HG02870 (cell line): ENCODE measurements around the gene OS9.
"Not testable (repeated sequence)": the region's sequence is repeated elsewhere in the genome, so short reads cannot be mapped to it uniquely, and the experiment has no call there.

Source experiments
- ATAC-seq: cut with Tn5 transposase; IDR thresholded peaks from one replicate; pipeline ENCODE4 v1.9.1; 2021; ENCODE audit warnings: mild to moderate bottlenecking, moderate library complexity; ENCODE audit not compliant: unreplicated experiment

The OS9 gene

DNA sequence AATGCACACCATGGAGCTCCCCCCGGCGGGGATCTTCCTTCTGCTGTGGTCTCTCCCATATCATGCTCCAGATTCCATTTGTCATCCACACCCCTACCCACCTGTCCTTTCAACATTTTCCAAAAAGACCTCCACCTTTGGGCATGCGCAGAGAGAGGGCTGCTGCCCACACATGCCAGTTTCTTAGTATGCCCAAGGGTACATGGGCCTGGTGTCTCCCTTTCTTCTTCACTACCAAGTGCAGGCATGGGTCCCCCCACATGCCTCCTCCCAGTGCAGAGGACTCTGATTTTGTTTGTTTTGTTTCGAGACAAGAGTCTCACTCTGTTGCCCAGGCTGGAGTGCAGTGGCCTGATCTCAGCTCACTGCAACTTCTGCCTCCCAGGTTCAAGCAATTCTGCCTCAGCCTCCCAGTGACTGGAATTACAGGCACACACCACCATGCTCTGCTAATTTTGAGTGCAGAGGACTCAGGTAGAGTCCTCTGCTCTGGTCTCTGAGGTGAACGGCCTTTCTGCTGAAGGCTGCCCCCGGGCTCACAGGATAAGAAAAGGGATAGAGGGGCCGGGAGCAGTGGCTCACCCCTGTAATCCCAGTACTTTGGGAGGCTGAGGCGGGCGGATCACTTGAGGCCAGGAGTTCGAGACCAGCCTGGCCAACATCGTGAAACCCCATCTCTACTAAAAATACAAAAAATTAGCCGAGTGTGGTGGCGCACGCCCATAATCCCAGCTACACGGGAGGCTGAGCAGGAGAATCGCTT is 28.1 kb downstream of the OS9 start:
- ATAC-seq: not testable (repeated sequence)

DNA sequence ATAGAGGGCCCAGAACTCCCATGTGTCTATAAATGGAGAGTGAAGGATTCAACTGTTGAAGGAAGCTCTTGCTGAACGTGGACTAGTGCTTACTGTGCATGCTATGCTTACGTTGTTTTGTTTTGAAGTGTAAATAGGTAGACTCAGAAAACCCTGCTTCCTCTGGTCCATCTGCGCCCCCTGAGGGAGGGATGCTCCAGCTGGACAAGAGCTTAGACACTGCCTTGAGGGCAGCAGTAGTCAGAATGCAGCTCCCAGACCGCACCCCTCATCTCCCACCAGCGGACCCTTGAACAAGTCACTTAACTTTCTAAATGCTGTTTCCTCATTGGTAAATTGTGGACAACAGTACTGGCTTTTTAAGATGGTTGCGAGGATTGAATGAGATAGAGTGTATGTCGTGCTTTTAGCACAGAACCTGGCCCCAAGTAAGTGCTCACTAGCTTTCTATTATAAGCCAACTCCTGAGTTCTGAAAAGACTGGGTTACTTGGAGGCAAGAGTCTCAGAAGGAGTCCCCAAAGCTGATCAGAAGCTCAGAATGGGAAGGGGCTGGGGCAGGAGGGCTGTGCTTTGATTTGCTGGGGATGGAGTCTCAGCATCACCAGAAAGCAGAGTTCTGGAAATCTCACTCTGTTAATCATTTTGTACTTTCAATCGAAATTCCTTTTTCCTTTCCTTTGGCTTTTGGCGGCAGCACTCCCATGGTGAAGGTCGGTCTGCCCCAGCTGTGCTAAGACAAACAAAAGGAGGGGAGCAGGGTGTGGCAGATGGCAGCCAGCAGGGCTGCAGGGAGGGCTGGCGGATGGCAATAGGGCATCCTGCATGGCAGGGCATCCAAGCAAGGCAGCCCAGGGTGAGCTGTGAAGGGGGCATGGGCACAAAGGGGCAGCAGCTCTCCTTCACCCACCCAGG is 29.0 kb downstream of the OS9 start:
- ATAC-seq: no peak

DNA sequence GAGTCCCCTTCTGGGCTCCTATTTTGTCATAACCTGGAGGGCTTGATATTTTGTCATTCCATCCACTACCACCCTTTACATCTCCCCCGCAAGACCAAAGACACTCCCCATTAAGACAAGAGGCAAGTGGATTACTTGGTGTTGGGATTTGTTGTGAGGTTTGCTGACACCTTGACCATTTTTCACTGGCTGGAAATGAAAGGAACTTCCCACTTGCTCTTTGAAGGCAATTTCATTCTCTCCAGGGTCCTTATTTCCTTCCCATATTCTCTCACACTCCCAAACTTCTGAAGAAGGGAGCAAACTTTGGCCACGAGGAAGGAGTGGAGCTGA is 29.7 kb downstream of the OS9 start:
- ATAC-seq: no peak

DNA sequence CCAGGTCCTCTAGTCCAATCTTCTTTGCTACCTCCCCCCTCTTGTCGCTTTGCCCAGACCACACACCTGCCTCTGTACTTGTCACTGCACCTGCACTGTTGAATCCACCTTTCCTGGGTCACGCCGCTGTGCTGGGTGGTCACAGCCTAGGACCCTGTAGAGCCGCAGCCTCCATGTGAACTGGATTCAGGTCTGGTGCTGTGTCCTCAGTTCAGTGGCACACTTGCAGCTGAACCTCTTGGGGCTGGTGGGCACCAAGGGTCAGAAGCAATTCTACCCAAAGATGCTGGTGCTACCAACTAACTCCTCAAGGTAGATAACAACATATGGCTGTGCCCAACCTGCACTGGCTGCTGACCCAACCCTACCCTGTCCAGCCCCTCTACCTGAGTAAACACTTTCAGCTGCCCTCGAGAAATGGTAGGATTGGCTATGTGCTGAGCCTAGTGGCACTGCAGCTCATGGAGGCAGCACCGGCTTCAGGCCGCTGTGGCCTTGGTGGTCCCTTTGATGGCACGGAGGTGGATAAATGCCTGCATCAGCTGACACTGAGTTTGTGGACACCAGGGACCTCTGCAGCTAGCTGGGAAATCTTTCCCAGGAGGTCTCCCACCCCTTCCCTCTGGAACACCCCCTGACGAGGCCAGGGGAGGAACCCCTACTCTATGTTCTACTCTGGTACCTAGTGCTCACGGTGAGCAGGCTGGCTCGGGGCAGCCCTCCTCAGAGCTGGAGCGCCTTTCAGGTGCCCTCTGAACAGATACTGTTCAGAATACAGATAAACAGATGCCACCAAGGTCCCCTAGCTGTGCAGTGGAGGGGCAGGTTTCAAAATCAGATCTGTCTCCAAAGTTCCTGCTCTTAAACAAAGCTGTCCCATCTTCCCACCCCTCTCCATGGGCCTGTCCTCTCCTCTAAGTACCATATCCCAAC is 30.3 kb downstream of the OS9 start:
- no peak for ATAC-seq

DNA sequence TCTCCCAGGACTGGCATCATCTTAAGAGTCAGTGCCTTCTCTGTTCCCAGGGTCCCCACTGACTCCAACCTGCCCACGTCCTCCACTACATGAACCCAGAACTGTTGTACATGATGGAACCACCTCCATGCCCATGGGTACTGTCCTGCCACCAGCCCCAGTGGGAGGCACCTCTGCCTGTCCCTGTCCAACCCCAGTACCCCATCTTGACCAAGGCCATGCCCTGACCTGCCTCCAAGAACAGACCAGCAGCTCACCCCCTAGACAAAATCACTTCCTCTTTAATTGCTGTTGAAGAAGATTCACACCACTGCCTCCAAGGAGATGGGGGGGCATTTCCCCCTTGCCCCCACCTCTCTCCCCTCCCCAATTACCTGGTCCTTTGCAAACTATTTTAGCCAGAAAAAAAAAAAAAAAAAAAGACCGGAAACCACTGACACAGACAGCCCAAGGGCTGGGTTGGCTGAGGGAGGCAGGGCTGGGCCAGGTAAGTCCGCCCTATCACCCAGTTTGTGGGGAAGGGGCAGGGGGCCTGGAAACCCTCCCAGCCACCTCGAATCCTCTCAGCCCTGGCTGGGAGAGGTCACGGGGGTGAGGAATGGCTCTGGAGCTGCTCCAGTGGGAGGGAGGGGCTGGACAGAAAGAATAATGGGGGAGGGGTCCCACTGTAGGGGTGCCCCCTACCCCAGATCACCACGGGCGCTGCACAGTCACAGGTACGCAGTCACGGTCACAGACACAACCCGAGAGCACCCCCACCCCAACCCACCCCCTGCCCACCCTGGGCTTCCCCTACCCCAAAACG is 31.2 kb downstream of the OS9 start:
- ATAC-seq: no peak

DNA sequence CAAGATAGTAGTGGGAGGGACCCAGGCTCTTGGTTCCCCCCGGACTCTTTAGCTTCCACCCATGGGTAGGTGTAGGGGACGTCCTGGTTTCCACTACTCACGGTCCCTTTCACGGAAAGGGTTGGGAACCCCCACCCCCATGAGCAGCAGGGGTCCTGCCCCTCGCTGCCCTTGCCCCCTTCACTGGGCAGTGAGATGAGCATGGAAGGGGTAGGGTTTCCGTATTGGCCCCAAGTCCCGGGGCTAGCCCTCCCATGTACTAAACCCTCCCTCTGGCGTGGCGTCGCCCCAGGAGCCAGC is 31.9 kb downstream of the OS9 start:
- no peak for ATAC-seq

DNA sequence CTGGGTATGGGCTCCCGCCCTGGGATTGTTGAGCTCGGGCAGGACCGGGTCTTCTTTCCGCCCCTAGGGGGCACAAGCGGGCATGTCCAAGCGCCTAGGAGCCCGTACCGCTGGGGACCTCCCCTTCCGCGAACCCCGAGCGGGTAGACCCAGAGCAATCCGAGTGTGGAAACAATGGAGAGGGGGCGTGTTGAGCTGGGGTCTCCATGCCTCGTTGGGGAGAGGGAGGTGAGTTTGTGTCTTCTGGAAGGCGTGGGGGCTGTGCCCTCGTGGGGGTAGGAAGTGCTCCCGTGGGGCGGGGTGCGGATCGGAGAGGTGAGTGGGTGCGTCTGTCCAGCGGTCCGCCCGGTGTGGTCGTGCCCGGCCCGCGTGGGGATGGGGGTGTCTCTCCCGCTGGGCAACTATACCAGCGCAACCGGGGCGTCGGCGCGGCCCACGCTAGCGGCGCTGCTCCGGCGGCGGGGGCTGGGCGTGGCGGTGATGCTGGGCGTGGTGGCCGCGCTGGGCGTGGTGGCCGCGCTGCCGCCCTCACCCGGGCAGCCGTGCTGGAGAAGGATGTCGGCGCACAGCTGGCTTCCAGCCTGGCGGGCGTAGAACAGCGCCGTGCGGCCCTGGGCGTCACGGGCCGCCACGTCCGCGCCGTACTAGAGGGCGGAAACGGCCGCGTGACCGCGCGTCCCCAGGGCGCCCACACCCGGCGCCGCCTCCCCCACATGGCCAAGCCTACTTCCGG is 32.4 kb downstream of the OS9 start:
- ATAC-seq: no peak

DNA sequence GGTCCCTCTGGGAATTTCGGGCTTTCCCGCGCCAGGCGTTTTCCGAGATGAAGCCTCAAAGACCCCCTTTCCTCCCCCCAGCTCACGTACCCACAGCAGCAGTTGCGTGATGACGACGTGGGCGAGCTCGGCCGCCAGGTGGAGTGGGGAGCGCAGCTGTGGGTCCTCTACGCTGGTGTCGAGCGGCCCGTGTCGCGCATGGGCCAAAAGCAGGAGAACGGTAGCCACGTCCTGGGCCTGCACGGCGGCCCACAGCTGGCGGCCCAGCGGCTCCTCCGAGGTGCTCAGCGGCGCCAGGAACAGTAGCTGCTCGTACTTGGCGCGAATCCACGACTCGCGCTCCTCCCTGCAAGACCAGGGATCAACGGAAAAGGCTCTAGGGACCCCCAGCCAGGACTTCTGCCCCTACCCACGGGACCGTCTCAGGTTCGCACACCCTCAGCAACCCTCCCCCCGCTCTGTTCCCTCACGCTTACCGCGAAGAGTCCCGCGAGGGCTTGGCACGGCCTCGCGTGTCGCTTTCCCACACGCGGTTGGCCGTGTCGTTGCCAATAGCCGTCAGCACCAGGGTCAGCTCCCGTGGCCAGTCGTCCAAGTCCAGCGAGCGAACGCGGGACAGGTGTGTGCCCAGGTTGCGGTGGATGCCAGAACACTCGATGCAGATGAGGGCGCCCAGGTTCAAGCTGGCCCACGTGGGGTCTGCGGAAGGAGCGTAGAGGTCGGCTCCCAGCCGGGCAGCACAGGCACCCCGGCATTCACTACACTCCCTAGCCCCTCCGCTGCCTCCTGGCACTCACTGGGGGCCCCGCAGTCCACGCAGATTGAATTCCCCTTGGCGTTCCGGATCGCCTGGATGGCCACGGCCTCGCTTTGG is 33.2 kb downstream of the OS9 start:
- ATAC-seq: no peak

DNA sequence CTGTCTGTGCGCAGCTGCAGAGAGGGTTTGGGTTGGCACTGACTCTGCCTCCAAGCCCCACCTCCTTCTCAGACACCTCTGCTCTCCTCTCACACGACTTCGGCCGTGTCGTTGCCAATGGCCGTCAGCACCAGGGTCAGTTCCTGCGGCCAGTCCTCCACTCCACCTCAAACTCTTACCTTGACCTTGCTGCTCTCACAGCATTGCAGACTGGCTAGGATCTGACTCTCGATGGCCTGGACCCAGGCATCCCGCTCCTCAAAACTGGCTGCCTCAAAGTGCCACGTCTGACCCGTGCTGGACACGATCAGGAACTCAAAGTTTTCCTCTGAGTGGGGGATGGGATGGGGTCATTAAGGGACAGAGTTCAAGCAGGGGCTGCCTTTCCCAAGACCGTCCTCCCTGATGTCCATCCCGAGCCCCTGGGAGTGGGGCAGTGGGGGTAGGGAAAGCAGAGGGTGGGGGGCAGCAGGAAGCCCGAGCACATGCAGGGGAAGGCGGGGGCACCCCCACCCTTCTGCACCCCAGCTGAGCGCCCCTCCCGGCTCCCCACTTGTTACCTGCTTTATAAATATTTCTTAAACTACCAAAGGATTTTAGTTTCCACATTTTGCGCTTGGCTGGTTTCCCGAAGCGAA is 33.9 kb downstream of the OS9 start:
- no peak for ATAC-seq

DNA sequence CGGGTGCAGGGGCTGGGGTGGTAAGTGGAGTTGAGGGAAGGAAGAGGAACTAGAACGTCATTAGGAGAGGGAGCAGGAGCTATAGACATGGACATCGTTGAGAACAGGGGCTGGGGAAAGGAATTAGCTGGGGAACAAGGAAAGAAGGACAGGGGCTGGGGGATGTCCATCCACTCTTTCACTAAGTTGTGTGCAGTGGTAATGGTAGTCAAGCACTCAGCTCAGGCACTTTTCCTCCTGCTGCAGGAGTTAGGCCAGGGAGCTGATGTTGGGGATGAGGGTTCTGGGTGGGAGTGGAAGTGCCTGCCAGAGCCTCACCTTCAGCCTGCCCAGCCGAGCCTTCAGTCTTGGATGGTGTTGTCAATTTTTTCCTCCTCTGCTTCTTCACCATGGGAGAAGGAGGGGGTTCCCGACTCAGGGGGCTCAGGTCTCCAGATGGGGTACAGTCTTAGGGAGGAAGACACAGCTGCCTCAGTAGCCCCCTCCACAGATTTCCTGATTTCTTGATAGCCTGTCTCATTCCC is 35.5 kb downstream of the OS9 start:
- ATAC-seq: no peak

DNA sequence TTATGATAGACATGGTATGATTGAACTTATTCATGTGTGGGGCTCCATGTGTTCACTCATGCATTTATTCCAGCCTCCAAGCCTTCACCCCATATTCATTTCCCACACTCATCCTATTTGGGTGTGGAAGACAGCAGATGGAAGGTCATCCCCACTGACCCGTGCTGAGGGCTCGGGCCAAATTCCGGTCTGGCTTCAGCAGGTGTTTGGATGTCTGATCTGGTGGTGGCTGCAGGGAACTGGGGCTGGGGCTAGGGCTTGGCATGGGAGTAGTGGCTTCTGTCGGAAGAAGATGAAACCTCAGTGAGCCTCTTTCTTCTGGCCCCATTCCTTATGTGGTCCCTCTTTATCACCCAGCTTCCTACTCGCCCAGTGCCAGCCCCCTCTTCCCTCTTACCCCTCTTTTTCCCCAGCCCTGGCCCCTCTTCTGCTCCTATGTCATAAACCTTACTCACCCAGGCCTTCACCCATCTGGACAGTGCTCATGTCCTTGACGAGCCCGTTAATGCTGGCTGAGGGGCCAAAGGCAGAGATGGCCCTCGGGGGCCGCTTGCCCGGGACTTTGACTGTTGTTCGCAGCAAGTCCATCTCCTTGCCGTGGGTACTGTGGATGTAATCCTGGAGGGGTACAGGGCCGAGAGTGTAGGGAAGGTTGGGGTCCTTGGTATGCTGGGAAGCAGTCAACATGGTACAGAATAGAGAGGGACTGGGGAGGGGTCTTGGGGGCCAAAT is 36.6 kb downstream of the OS9 start:
- no peak for ATAC-seq

DNA sequence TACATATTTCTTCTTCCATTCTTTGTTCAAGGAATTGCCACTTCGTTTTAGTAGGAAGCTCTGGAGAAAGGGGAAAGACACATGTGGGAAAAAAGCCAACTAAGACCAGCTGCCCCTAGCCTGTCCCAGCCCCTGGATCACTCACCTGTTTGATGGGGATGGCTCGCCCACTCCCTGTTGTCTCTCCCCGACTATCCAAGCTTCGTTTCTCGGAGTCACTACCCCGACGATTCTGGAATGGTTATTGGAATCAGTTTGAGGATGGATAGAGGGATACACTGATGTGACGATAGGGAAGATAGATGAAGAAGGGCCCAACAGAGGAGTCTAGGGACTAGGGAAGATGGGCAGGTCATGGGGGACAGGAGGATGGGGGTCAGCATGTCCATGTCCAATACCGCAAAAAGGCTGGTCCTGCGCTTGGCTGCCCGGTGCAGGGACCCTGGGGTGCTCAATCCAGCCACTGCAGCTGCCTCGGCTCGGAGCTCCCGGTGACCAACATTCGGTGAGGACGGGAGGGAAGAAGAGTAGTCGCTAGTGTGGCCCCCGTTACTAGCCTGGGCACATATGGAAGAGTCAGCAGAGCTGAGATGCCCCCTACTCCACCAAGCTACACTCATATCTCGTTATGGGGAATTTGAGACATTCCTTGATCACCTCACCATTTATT is 37.6 kb downstream of the OS9 start:
- ATAC-seq: no peak

DNA sequence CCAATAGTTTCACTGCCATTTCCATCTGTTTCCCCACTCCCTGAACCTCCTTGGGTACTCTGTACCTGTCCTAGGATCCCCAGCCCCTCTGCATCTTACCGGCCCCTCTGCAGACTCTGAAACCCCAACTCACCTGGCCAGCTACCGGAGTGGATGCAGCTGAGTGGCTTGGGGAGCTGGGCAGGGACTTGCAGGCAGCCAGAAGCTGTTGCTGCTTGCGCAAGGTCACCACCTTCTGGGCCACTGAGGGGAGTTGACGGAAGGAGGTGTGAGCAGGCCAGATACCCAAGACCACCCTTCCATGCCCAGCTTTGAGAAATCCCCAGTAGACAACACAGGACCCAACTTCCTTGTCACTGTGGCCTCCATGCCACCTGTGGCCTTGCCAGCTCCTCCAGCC is 38.3 kb downstream of the OS9 start:
- no peak for ATAC-seq

DNA sequence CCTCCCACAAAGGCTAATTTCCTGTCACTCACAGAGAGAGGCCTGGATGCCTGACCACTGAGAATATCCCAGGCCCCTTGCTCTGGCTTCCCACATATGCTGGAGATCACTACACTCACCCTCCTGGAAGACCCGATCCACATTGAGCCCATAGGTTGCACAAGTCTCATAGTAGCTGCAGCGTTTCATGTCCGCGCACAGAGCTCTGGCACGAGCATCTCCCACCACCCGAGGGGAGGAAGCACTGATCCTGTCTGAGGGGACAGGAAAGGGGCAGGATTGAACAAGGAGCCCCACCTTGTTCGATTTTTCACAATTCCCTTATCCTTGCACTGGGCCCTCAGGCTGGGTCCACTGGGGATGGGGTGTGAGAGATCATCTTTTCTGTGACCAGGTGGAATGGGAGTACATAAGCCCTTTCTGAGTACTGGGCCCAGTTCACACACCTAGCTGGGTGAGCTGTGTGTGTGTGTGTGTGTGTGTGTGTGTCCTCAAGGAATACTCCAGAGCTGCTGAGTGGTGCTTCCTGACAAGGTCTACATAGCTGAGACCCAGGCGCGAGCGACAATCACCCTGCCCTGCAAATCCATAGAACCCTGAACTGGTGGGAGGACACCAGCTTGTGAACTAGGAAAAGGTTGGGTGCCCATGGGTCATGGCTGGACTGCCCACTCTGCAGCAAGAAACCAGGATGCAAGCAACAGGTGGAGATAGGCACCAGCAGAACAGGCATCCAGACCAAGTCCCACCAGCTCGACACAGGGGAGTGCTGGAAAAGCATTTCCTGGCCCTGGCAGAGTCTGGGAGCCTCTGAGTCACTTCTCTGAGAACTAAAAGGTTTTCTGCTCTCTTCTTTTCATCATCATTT is 39.0 kb downstream of the OS9 start:
- no peak for ATAC-seq

DNA sequence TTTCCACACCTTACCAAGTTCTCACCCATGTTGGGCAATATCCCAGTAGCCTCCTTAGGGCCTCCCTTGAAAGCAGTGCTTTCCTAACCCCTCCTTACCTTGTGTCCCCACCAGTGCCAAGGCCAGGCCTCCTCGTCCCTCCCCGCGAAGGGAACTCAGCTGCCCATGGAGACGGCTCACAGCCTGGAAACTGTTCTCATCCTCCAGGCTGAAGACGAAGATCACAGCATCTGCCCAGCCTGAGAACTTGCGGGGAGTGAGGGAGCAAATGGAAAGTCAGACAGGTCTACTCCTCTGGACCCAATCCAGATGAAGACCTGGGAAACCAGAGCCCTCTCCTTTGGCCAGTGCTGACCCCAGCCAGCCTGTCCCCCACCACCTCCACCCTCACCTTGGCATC is 40.0 kb downstream of the OS9 start:
- no peak for ATAC-seq

DNA sequence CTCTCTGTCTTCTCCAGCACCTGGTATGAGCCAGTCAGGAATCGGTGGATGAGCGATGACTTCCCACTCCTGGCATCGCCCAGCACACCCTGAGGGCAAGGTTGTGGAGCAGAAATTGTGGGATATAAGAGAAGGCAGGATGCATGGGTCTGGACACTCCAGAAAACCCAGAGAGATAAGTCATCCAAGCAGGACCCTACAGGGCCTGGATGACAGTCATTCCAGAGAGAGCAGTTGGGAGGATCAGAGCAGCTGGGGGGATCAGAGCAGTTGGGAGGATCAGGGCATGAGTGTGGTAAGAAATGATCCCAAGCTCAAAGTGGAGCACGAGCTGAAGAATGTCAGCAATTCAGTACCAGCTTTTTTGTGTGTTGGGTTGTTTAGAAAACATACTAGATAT is 40.7 kb downstream of the OS9 start:
- no peak for ATAC-seq
